Epidermal melanocyte (primary cell): ENCODE results near the gene NPW.
A peak's percentile ranks its signal among the peaks of the same experiment; 100 is the strongest.

Experiments used
- DNase-seq: peaks from one replicate; pipeline ENCODE4 v3.0.0; 2011; ENCODE audit warnings: low spot score; ENCODE audit not compliant: insufficient read length

Gene NPW

GRCh38 chr16:2019518-2019920, at the start of gene NPW:
Gene NPW (plus strand): TSS chr16:2019785.
- peak; percentile 14 for DNase-seq

- peak; percentile 100 for DNase-seq
Measured at GRCh38 chr16:1971796-1972489, 47.6 kb upstream of the NPW start, which contains the start of gene TBL3. Gene TBL3 (plus strand): TSS chr16:1972053. CDS start chr16:1972165, 112 bp downstream.

GRCh38 chr16:1972490-1972877, 47.1 kb upstream of the NPW start:
- DNase-seq, result no peak

- peak; percentile 10 for DNase-seq
Measured at GRCh38 chr16:1973461-1974156, 46.0 kb upstream of the NPW start.

- peak; percentile 18 for DNase-seq
Measured at GRCh38 chr16:1974157-1975070, 45.2 kb upstream of the NPW start.

- no peak for DNase-seq
Measured at GRCh38 chr16:1975432-1976215, 44.0 kb upstream of the NPW start.

GRCh38 chr16:1976216-1976520, 43.4 kb upstream of the NPW start:
- peak; percentile 4 for DNase-seq

GRCh38 chr16:1976951-1977874, 42.4 kb upstream of the NPW start:
- no peak for DNase-seq

GRCh38 chr16:1977875-1978268, 41.7 kb upstream of the NPW start:
- DNase-seq, result no peak

- DNase-seq, result no peak
Measured at GRCh38 chr16:1978476-1979120, 41.0 kb upstream of the NPW start.

GRCh38 chr16:1979271-1980029, 40.1 kb upstream of the NPW start:
- no peak for DNase-seq

GRCh38 chr16:1980030-1980769, 39.4 kb upstream of the NPW start:
- no peak for DNase-seq

GRCh38 chr16:1980770-1981087, 38.9 kb upstream of the NPW start:
- DNase-seq, result no peak

GRCh38 chr16:1981398-1981836, 38.2 kb upstream of the NPW start, which contains the start of gene NOXO1:
Gene NOXO1 (minus strand): TSS chr16:1981469. CDS start chr16:1981179, 290 bp downstream.
- DNase-seq, result no peak

- DNase-seq, result no peak
Measured at GRCh38 chr16:1982013-1982433, 37.6 kb upstream of the NPW start.

- DNase-seq, result no peak
Measured at GRCh38 chr16:1982991-1983543, 36.5 kb upstream of the NPW start.

- DNase-seq, result peak; percentile 99
Measured at GRCh38 chr16:1983544-1984346, 35.8 kb upstream of the NPW start, which contains the start of gene GFER. Gene GFER (plus strand): TSS chr16:1984193. CDS start chr16:1984219, 26 bp downstream.
